Measurements from ENCODE around the gene ADNP. TPM values are rescaled to one million over a fixed set of nuclear protein-coding genes. Genes with fewer than 3 reads are reported as not detected.

Gene ADNP
- total RNA-seq, 1 donor from 2014 or later = 139 TPM

DNA sequence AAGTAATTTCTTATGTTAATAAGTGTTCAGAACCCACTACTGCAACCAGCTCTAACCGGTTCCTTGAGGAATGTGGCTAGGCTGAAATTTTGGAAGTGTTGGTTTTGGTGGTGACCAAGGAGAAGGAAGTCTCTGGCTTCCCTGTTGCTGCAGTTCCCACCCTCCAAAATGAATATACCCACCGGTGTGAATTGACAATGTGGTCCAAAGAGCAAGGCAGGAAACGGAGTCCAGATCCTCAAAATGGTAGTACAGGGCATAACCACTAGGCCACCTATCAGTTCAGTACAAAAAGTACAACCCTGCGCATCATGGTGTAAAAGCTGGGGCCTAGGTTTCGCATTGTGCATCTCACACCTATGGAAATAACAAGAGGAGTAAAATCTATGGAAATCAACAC is 2.8 kb downstream of the ADNP start:
- Mint-ChIP-seq H3K27ac (ENCODE audit: unreplicated experiment) (no peak overlapping the region), H3K9me3 (ENCODE audit: unreplicated experiment) (peaks cover 12% of the 10 kb centered on the region), H3K36me3 (ENCODE audit: unreplicated experiment) (no peaks in the 10 kb centered on the region), H3K4me3 (ENCODE audit: unreplicated experiment) (peak overlapping the region; percentile 95), H3K4me1 (ENCODE audit: low read depth, unreplicated experiment) (peaks cover 38% of the 10 kb centered on the region), H3K27me3 (ENCODE audit: unreplicated experiment) (peaks cover 9% of the 10 kb centered on the region)
- TF ChIP-seq, protein P1, sequence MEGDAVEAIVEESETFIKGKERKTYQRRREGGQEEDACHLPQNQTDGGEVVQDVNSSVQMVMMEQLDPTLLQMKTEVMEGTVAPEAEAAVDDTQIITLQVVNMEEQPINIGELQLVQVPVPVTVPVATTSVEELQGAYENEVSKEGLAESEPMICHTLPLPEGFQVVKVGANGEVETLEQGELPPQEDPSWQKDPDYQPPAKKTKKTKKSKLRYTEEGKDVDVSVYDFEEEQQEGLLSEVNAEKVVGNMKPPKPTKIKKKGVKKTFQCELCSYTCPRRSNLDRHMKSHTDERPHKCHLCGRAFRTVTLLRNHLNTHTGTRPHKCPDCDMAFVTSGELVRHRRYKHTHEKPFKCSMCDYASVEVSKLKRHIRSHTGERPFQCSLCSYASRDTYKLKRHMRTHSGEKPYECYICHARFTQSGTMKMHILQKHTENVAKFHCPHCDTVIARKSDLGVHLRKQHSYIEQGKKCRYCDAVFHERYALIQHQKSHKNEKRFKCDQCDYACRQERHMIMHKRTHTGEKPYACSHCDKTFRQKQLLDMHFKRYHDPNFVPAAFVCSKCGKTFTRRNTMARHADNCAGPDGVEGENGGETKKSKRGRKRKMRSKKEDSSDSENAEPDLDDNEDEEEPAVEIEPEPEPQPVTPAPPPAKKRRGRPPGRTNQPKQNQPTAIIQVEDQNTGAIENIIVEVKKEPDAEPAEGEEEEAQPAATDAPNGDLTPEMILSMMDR (IDR thresholded peaks at IDR 0.05; ENCODE audit: partially characterized antibody, unreplicated experiment) = no peak
- no peak for DNase-seq

GRCh38 chr20:50926530-50926929 is 4.7 kb downstream of the ADNP start:
- H3K4me1 Mint-ChIP-seq (ENCODE audit: low read depth, unreplicated experiment) = peaks cover 42% of the 10 kb centered on the region

DNA sequence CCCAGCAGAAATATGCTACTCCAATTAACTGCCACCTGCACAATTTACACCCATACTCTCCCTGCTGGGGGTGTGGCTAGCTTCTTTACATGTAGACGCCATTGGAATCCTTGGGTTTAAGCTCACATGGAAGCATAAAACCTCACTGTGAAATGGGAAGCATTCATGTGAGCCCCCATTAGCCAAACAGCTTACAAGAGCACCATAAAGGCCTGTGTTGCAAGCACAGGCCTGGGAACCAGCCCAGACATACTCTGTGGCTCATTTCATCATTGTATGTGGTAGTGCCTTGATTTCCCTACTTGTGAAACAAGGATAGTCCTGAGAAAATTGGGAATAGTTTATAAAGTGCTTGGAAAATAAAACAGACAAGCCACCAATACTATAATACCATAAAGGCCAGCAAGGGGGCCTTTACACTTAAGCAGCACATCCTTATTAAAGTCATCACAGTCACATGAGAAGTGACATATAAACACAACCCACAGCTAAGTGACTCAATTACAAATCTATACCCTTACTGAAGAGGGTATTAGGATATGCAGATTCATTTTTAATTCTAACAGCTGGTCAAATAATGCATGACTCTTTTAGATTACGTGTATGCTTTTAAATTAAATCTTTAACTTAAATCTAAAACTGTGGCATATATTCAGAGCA is 6.8 kb downstream of the ADNP start:
- Mint-ChIP-seq H3K9me3 (ENCODE audit: unreplicated experiment) (peaks cover 2% of the 10 kb centered on the region), H3K4me3 (ENCODE audit: unreplicated experiment) (peak overlapping the region; percentile 51), H3K27ac (ENCODE audit: unreplicated experiment) (no peak overlapping the region), H3K27me3 (ENCODE audit: unreplicated experiment) (peaks cover 2% of the 10 kb centered on the region), H3K4me1 (ENCODE audit: low read depth, unreplicated experiment) (peaks cover 52% of the 10 kb centered on the region), H3K36me3 (ENCODE audit: unreplicated experiment) (no peaks in the 10 kb centered on the region)
- DNase-seq = no peak
- TF ChIP-seq, protein P1 (IDR thresholded peaks at IDR 0.05; ENCODE audit: partially characterized antibody, unreplicated experiment) = no peak

More at GRCh38 chr20:50926530-50926929, 4.7 kb downstream of the ADNP start:
- DNase-seq = no peak
- peaks cover 9% of the 10 kb centered on the region for H3K27me3 Mint-ChIP-seq (ENCODE audit: unreplicated experiment)
- H3K36me3 Mint-ChIP-seq (ENCODE audit: unreplicated experiment) = no peaks in the 10 kb centered on the region
- no peak overlapping the region for H3K27ac Mint-ChIP-seq (ENCODE audit: unreplicated experiment)
- H3K9me3 Mint-ChIP-seq (ENCODE audit: unreplicated experiment) = peaks cover 9% of the 10 kb centered on the region
- peak overlapping the region; percentile 36 for H3K4me3 Mint-ChIP-seq (ENCODE audit: unreplicated experiment)
- TF ChIP-seq, protein P1 (IDR thresholded peaks at IDR 0.05; ENCODE audit: partially characterized antibody, unreplicated experiment) = no peak

- H3K4me1 Mint-ChIP-seq (ENCODE audit: low read depth, unreplicated experiment) = peaks cover 50% of the 10 kb centered on the region
- H3K36me3 Mint-ChIP-seq (ENCODE audit: unreplicated experiment) = no peaks in the 10 kb centered on the region
- H3K4me3 Mint-ChIP-seq (ENCODE audit: unreplicated experiment) = peak overlapping the region; percentile 15
- no peaks in the 10 kb centered on the region for H3K9me3 Mint-ChIP-seq (ENCODE audit: unreplicated experiment)
- H3K27me3 Mint-ChIP-seq (ENCODE audit: unreplicated experiment) = no peaks in the 10 kb centered on the region
- DNase-seq = no peak
- TF ChIP-seq, protein P1 (IDR thresholded peaks at IDR 0.05; ENCODE audit: partially characterized antibody, unreplicated experiment) = no peak
- no peak overlapping the region for H3K27ac Mint-ChIP-seq (ENCODE audit: unreplicated experiment)
These were observed 9.3 kb downstream of the ADNP start for GRCh38 chr20:50921803-50922501.

DNA sequence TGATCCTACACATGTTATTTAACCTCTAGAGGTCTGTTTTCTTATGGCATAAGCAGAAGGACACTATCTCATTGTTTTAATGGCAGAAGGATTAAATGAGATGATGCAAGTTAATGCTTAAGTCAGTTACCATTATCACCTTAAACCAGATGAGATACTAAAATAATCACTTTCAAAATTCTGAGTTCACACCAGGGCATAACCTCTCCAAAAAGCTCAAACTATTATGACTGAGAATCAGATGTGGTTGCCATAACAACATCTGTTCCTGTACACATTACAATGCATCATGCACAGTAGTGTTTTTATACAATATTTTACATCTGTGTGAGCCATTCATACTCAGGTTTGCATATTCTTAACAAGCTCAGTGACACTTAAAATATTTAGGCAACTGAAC is 10.2 kb downstream of the ADNP start:
- DNase-seq = no peak
- Mint-ChIP-seq H3K27me3 (ENCODE audit: unreplicated experiment) (no peaks in the 10 kb centered on the region), H3K9me3 (ENCODE audit: unreplicated experiment) (no peaks in the 10 kb centered on the region), H3K4me3 (ENCODE audit: unreplicated experiment) (no peak overlapping the region), H3K36me3 (ENCODE audit: unreplicated experiment) (no peaks in the 10 kb centered on the region), H3K4me1 (ENCODE audit: low read depth, unreplicated experiment) (peaks cover 53% of the 10 kb centered on the region), H3K27ac (ENCODE audit: unreplicated experiment) (no peak overlapping the region)
- TF ChIP-seq, protein P1 (IDR thresholded peaks at IDR 0.05; ENCODE audit: partially characterized antibody, unreplicated experiment) = no peak
